Measurements from ENCODE around the gene AGPAT3.

GRCh38 chr21:43912910-43913309, 47.9 kb downstream of the AGPAT3 start:
- TF ChIP-seq POLR2A (IDR thresholded peaks at IDR 0.05; ENCODE audit: low read depth, low read length) (no peak), EZH2 (IDR thresholded peaks at IDR 0.05; ENCODE audit: borderline replicate concordance, low read depth, low read length, severe bottlenecking) (no peak)
- TF ChIP-seq, protein P1, sequence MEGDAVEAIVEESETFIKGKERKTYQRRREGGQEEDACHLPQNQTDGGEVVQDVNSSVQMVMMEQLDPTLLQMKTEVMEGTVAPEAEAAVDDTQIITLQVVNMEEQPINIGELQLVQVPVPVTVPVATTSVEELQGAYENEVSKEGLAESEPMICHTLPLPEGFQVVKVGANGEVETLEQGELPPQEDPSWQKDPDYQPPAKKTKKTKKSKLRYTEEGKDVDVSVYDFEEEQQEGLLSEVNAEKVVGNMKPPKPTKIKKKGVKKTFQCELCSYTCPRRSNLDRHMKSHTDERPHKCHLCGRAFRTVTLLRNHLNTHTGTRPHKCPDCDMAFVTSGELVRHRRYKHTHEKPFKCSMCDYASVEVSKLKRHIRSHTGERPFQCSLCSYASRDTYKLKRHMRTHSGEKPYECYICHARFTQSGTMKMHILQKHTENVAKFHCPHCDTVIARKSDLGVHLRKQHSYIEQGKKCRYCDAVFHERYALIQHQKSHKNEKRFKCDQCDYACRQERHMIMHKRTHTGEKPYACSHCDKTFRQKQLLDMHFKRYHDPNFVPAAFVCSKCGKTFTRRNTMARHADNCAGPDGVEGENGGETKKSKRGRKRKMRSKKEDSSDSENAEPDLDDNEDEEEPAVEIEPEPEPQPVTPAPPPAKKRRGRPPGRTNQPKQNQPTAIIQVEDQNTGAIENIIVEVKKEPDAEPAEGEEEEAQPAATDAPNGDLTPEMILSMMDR (IDR thresholded peaks at IDR 0.05; ENCODE audit: extremely low read depth in 1 of 2, insufficient read depth in 1 of 2, low read depth in 1 of 2, low read length in 2 of 2) = no peak
